ENCODE results near the gene LINGO3.

- TF ChIP-seq, protein P1, sequence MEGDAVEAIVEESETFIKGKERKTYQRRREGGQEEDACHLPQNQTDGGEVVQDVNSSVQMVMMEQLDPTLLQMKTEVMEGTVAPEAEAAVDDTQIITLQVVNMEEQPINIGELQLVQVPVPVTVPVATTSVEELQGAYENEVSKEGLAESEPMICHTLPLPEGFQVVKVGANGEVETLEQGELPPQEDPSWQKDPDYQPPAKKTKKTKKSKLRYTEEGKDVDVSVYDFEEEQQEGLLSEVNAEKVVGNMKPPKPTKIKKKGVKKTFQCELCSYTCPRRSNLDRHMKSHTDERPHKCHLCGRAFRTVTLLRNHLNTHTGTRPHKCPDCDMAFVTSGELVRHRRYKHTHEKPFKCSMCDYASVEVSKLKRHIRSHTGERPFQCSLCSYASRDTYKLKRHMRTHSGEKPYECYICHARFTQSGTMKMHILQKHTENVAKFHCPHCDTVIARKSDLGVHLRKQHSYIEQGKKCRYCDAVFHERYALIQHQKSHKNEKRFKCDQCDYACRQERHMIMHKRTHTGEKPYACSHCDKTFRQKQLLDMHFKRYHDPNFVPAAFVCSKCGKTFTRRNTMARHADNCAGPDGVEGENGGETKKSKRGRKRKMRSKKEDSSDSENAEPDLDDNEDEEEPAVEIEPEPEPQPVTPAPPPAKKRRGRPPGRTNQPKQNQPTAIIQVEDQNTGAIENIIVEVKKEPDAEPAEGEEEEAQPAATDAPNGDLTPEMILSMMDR (IDR thresholded peaks at IDR 0.05): no peak
- TF ChIP-seq POLR2A (IDR thresholded peaks at IDR 0.05): no peak
Measured at GRCh38 chr19:2355168-2356035, 47.4 kb upstream of the LINGO3 start.
